Activated effector memory CD4-positive, alpha-beta T cell treated with Interleukin-2 at 50 U/mL for 16 hours (primary cell): ENCODE results near the gene LUZP2.
"Not testable (repeated sequence)": the region's sequence is repeated elsewhere in the genome, so short reads cannot be mapped to it uniquely, and the experiment has no call there.

Source experiments
- DNase-seq: peaks from one replicate; pipeline ENCODE4 v3.0.0-alpha.2; 2020

LUZP2 gene

DNA sequence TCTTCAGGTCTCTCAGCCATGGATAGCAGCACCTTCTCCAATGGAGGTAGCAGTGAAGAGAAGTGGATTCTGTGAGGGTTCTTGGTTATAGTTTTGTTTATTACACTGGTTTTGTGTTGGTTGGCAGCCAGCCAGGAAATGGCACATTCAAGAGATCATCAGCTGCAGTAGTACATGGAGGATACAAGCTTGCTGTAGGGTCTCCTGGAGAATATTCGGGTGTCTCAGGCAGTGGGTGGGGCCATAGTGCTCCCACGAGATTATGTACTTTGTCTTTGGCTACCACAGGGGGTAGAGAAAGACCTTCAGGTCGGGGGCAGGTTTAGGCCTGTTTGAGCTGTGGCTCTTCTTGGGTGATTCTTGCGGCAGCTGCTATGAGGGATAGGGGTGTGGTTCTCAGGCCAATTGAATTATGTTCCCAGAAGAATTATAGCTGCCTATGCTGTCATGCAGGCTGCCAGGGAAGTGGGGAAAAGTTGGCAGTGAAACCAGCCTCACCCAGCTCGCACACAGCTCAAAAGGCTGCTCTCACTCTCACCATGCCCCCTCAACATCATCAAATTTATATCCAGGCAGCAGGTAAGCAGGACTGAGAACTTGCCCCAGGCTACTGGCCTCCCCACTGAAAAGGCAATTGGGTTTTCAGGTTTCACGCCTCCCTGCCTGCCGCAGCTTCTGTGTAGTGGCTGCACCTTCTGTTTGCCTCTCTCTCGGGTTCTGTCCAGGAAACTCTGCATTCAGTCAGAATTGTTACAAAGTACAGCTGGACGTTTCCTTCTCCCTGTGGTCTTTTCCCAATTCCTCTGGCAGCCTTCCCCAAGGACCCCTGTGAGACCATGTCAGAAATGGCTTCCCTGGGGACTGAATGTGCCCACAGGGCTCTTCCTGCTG, 435.5 kb downstream of the LUZP2 start:
- DNase-seq: no peak

DNA sequence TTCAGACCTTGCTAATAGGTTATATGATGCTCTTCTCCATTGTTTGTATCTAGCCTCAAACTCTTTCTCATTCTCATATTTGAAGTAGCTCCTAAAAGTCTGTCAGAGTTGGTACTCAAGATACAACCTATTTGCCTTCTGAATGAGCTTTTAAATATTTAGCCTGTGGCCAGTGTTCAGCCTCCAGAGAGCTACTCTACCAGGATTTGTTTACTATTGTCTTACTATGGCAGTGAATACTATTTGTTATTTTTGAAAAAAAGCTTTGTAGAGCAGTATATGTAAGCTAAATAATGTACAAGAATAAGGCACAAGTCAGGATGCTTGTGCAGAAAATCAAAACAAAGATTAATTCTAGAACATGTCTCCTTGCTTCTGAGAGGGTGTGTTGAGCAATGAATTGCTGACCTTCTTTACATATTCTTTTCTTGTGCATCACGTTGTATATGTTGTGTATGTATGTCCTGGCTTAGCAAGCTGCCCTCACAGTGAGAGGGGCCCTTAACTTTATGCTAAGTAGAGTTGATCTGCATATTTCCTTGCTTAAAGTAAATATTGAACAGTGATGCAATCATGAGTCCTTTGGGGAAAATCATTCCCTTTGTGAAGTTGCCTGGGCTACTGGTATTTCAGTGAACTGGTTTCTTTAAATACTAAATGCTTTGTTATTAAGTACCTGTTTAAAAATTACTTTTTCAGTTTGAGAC, 438.0 kb downstream of the LUZP2 start:
- DNase-seq: no peak

DNA sequence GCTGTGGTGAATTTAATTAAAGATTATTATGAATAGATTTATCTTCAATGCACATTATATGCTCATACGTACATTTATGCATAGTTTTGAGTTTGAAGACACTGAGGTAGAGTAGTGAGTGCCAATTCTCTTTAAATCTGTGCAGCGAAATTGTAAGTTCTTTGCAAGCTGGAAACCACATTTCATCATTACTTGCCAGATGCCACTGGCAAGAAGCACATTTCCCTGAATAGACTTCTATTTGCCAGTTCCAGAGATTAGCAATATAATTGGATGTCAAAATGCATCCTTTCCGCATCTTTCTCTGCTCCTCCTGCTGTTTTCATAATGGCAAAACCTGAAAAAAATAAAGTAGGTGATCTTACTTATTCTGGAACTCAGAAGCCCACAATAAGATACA, 448.0 kb downstream of the LUZP2 start:
- DNase-seq: no peak

DNA sequence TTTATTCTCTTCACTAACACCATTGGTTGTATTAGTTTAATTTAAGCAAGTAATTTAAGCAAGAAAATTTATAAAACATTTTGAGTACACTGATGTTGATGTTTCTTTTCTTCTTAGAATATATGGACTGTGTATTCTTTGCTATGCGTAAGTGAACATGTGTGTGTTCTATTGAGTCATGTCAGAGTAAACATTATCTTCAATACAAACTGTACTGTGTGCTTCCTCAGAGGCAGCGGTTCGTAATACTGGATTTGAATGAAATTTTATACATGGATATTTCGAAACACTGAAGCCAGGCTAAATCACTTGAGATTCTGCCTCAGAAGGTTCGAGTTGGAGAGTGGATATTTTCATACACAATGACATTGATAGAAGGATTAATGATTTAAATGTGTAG, 452.6 kb downstream of the LUZP2 start:
- DNase-seq: no peak

DNA sequence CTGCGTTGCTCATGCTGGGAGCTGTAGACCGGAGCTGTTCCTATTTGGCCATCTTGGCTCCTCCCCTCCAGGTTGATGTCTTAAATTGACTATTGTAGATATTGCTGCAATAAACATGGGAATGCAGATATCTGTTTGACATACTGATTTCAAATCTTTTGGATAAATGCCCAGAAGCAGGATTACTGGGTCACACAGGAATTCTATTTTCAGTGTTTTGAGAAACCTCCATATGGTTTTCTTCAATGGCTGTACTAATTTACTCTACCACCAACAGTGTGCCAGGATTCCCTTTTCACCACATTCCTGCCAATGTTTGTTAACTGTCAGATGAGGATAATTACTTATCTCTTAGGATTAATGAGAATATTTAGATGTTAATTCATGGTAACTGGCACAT, 467.0 kb downstream of the LUZP2 start:
- no peak for DNase-seq

DNA sequence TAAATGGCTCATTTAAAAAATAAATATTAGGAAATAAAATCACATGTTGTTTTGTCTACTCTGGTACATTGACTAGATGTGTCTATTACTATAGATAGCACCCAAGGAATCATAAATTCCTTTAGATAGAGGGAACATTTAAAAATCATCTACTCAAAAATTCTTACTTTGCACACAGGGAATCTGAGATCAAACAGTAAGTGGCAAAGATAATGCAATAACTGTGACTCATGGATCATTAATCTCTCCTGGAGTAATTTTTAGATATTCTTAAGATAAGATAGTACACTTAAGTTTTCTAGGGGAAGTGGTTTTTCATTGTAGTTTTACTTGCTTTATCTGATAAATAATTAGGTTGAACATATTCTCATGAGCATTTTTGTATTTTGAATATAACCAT, 468.9 kb downstream of the LUZP2 start:
- DNase-seq: no peak

DNA sequence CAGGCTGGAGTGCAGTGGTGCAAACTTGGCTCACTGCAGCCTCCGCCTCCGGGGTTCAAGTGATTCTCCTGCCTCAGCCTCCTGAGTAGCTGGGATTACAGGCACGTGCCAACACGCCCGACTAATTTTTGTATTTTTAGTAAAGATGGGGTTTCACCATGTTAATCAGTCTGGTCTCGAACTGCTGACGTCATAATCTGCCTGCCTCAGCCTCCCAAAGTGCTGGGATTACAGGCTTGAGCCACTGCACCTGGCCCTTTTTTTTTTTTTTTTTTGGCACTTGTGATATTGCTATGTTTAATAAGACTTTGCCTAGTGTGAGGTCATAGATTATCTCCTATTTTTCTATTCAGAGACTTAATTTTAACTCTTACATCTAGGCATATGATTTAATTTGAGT, 497.1 kb downstream of the LUZP2 start:
- DNase-seq: not testable (repeated sequence)

DNA sequence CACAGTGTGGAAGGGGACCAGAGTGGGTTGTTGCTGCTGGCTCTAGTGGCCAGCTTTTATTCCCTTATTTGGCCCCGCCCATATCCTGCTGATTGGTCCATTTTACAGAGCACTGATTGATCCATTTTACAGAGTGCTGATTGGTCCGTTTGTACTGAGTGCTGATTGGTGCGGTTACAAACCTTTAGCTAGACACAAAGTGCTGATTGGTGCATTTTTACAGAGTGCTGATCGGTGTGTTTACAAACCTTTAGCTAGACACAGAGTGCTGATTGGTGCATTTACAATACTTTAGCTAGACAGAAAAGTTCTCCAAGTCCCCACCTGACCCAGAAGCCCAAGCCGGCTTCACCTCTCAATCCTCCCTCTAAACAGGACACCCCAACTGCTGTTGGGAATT, 503.1 kb downstream of the LUZP2 start:
- DNase-seq: not testable (repeated sequence)

DNA sequence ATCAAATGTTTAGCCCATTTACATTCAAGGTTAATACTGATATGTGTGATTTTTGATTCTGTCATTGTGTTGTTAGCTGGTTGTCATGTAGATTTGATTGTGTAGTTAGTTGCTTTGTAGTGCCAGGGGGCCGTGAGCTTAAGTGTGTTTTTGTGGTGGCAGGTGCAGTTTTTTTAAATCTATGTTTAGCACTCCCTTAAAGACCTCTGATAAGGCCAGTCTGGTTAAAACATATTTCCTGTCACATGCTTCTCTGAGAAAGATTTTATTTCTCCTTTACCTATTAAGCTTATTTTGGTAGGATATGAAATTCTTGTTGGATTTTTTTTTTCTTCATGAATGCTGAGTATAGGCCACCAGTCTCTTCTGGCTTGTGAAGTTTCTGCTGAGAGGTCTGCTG, 540.6 kb downstream of the LUZP2 start:
- DNase-seq: no peak

DNA sequence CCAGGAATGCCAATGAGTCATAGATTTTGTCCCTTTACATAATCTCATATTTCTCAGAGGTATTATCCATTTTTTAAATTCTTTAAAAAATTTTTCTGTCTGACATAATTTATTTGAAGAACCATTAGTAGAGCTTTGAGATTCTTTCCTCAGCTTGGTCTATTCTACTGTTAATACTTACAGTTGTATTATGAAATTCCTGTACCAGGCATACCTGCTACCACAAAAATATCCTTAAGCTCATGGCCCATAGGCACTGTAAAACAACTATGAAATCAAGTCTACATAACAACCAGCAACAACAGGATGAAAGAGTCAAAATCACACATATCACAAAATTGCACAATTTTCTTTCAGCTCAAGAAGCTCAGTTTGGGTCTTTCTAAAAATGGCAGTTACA, 541.3 kb downstream of the LUZP2 start:
- no peak for DNase-seq

DNA sequence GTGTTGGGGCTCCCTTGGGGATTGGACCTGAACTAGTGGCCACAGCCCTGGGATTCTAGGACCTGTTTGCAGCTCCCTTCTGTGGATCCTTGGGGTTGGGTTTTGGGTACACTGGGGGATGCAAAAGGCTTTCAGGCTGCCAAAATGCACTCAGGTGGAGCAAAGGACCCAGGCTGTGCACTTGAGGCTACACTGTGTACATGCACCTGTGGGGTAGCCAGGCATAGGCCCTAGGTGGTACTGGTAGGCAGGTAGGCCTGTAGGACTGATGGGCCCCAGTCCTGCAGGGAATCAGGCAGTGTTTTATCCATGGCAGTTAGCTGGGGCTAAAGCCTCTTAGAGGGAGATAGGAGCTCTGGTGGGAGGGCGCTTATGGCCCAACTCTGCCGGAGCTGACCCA, 542.3 kb downstream of the LUZP2 start:
- no peak for DNase-seq

DNA sequence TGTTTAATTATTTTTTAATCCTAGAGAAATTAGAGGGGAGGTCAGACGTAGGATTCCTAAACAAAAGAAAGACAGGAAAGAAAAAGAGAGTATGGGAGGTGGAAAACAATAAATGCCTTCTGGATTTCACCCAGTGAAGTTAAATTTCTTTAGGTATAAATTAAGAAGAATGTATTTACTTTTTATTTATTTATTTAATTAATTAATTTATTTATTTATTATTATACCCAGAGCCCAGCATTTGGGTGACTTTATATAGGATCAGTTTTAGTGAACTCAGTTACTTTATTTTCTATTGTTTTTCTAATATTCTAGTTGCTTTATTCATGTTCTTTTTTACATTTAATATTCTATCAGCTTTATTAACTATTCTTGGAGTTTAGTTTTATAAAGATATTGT, 551.8 kb downstream of the LUZP2 start:
- DNase-seq: no peak

DNA sequence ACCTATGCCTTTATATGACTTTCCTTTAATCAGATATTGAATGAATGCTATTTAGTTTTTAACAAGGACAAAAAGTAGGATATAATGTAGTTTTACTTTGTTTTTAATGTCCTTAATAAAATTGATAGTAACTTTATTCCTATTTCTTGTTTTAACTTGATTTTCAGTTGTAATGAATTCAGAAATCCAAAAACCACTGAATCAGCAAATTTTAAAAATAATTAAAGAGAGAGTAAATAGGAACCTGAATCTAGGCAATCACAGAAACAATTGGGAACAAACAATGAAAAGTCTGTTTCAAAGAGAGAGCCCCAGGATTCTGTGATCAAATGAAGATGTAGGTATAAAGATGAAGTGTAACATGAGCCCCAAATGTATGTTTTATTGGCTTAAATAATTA, 556.0 kb downstream of the LUZP2 start:
- DNase-seq: no peak

DNA sequence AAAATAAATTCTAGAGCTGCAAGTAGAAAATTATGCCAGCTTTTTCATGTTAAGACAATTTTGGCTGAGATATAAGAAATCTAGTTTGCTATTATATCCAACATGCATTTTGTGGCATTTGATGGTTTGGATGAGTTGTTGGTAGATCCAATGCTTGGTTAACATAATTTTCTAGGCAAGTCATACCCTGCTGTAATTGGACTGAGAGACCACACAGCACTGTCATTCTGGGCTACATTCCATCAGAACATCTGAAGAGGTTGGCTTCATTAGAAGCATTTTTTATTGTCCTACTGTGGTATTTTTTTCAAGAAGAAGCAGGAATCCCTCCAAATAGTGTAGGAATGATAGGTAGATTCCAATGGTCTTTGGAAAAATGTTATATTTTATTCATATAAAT, 561.0 kb downstream of the LUZP2 start:
- no peak for DNase-seq

DNA sequence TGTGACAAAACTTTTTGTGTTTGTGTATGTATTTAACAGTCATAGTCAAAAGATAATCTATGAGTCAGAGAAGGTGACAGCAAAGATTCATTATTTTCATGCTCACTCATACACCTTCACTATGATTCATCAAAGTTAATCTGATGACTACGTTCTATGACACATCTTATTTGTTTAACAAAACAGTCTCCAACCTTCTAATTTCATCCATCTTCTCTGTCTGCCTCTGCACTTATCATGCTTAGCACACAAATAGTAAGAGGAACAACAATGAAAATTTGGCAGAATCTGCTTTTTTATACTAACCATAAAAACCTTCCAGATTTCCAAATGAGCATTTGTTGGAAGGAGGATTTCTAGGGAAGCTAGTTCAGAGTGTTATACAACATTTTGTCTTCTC, 568.9 kb downstream of the LUZP2 start:
- no peak for DNase-seq

DNA sequence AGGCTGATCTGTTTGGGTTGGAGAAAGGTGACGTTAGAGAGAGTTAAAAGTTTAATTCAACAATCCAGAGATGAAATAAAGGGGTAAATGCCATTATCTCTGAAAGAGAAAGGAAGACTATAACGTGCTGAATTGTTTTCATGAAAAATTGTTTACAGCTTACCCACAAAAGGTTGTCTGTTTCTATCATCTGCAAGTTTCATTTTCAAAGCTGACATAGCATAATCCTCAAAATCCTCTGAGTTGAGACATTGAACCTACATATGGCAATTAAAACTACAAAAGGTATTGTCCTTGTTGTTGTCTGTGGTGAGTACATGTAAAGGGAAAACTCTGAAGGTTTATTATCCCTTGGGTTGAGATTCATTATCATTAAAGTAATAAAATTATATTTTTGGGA, 569.9 kb downstream of the LUZP2 start:
- DNase-seq: no peak

DNA sequence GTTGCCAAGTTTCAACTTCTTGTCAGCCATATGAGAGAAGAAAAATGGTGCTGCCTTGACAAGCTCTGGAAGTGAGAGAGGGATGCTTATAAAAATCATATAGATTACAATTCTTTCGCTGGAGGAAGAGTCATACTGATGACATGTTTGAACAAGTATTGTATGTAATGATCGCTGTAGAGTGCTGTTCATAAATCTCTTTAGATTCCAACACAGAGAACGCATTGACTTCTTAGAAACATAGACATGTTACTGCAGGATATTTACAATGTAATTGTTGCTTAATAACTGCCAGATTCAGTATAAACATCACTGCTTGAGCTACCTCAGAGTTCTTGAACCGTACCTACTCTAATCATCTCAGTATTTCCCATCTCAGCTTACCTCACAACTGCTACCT, 571.6 kb downstream of the LUZP2 start:
- DNase-seq: no peak

DNA sequence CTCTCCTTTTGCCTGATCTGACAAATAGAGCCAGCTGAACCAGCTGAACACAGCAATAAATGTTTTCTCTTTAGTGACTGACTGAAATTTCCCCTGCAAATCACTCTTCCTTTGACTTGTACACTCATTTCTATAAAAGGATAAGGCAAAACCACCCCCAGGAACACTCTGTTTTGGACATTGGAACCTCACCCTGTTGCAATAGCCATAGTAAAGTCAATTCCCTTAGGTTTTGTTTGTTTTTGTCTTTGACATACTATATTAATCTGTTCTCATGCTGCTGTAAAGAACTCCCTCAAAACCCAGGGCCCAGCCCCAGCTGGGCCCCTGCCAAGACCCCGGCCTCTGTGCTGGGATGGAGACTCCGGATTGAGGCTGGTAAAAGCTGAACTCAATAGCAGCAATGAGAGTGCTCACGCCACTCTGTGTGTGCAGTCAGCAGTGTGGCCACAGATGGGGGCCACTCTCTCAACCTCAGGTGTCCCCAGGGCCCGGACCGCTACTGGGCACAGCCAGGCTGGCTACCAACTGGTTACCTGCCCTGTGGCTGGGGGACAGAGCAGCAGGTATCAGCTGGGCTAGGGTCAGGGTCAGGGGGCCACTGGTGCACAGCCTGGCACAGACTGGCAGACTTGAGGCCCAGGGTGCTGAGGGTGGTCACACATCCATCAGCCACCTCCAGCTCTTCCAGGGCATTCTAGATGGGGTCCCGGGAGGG, 597.4 kb downstream of the LUZP2 start:
- no peak for DNase-seq

DNA sequence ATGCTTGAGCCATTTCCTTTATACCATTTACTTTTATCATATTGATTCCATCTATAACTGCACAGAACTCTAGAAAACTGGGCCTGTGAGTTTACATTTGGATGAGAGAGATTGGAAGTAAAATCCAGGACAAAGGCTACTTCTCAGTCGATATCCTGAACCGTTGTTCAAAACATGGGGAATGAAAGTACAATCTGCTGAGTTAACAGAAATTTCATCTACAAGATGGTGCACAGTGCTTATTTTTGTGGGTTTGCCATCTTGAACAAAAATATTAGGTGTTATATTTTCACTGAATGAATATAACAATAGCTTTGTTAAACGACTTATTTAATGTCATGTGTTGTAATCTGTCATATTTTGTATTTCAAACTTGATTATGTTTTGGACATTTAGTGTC, 622.6 kb downstream of the LUZP2 start:
- DNase-seq: no peak
